KOPT-K1 (cell line): ENCODE data around the gene ATIC.

ENCODE experiments used
- H3K27ac ChIP-seq: fragments of 200-600 bp; sonication (generic); 2 replicates; pipeline ENCODE4 v1.5.1; 2016; ENCODE audit warnings: antibody characterized with exemption, mild to moderate bottlenecking, low read depth, low read length; ENCODE audit not compliant: poor library complexity, severe bottlenecking
- H3K36me3 ChIP-seq: fragments of 200-600 bp; sonication (generic); 2 replicates; pipeline ENCODE4 v1.5.1; 2017; ENCODE audit warnings: antibody characterized with exemption, mild to moderate bottlenecking, low read length, moderate library complexity; ENCODE audit not compliant: insufficient read depth
- H3K9me3 ChIP-seq: fragments of 200-600 bp; sonication (generic); 2 replicates; pipeline ENCODE4 v1.5.1; 2017; ENCODE audit warnings: antibody characterized with exemption, low read length, mild to moderate bottlenecking; ENCODE audit not compliant: insufficient read depth, poor library complexity, severe bottlenecking

ATIC gene

GRCh38 chr2:215372968-215373649, 61.2 kb downstream of the ATIC start:
- Histone ChIP-seq H3K27ac (no peak overlapping the region), H3K36me3 (peaks cover 2% of the 10 kb centered on the region; the same call in 1 of the 2 replicates)

GRCh38 chr2:215374002-215374401, 62.1 kb downstream of the ATIC start:
- no peaks in the 10 kb centered on the region for H3K36me3 ChIP-seq

More at GRCh38 chr2:215372968-215373649, 61.2 kb downstream of the ATIC start:
- no peaks in the 10 kb centered on the region for H3K9me3 ChIP-seq

DNA sequence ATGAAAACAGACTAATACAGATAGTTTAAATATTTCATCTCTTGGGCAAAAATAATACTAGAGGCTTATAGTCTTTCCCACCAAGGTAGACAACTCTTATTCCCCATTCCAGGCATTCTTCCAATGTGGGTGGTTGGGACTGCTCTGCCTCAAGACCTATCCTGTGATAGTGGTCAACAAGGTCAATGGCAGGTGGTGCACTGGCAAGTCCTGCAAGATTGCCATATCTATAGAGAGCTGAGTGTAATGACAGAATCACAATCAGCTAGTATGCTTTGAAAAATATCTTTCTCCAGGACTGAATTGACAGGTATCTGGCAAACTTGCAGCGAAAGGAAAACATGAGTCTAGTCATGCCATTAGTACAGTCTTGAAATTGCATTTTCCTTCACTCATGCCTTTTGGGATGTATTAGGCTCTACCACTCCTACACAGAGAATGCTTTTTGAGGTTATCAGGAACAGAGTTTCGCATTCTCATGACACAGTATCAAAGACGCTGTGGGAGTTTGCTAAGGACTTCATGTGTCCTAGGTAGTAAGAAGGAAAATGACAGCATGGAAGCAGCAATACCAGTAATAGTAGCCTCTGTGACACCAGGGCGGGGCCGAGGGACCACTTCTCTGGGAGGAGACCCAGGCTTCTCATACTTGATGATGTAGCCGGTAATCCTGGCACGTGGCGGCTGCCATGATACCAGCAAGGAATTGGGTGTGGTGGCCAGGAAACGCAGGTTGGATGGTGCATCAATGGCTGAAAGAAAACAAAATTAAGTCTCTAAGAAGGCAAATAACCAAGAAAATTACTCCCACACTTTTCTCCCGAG, 63.0 kb downstream of the ATIC start:
- no peaks in the 10 kb centered on the region for H3K36me3 ChIP-seq
- H3K27ac ChIP-seq = no peak overlapping the region
- H3K9me3 ChIP-seq = no peaks in the 10 kb centered on the region

More at GRCh38 chr2:215374002-215374401, 62.1 kb downstream of the ATIC start:
- Histone ChIP-seq H3K27ac (no peak overlapping the region), H3K9me3 (no peaks in the 10 kb centered on the region)

- Histone ChIP-seq H3K9me3 (no peaks in the 10 kb centered on the region), H3K36me3 (no peaks in the 10 kb centered on the region)
Observed at GRCh38 chr2:215375467-215375830, 63.6 kb downstream of the ATIC start.

GRCh38 chr2:215376103-215376780, 64.4 kb downstream of the ATIC start:
- Histone ChIP-seq H3K36me3 (no peaks in the 10 kb centered on the region), H3K9me3 (no peaks in the 10 kb centered on the region), H3K27ac (no peak overlapping the region)

More at GRCh38 chr2:215375467-215375830, 63.6 kb downstream of the ATIC start:
- H3K27ac ChIP-seq = no peak overlapping the region

DNA sequence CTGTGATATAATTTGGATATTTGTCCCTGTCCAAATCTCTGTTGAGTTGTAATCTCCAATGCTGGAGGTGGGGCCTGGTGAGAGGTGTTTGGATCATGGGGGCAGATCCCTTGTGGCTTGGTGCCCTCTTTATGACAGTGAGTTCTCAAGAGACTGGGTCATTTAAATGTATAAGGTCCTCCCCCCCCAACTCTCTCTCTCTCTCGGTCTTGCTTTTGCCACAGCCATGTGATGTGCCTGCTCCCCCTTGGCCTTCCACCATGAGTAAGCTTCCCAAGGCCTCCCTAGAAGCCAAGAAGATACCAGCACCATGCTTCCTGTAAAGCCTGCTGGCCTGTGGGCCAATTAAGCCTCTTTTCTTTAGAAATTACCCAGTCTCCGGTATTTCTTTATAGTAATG, 65.4 kb downstream of the ATIC start:
- H3K27ac ChIP-seq = no peak overlapping the region
- H3K9me3 ChIP-seq = no peaks in the 10 kb centered on the region
- H3K36me3 ChIP-seq = no peaks in the 10 kb centered on the region

DNA sequence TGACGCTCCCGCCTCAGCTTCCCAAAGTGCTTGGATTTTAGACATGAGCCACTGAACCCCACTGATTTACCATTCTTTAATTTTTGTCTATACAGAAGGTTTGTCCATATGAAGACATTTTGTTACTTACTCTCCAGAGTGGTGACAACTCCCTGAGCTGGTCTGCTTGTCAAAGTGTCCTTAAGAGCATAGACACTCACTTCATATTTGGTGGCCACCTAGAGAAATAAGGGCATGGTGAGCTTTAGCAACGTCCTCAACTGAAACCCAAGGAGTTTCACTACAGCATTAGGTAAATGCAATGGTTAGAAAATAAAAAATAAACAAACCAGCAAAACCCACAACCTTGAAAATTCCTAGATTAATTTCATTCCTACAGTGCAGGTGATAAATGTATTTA, 66.2 kb downstream of the ATIC start:
- Histone ChIP-seq H3K27ac (no peak overlapping the region), H3K9me3 (no peaks in the 10 kb centered on the region), H3K36me3 (no peaks in the 10 kb centered on the region)

DNA sequence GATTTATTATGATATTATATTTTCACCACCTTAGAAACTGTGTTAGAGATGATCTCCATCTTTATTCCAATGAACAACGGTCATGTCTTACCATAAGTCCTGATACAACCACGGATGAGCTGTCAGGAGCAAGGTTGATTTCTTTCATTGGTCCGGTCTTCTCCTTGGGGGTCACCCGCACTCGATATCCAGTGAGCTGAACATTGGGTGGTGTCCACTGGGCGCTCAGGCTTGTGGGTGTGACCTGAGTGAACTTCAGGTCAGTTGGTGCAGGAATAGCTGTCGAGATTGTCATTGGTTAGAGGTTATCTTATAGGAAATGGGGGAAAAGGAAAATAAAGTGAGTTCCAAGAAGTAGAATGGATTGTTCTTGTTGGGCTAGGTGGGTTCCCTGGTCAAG, 67.2 kb downstream of the ATIC start:
- H3K27ac ChIP-seq = no peak overlapping the region
- H3K9me3 ChIP-seq = no peaks in the 10 kb centered on the region
- no peaks in the 10 kb centered on the region for H3K36me3 ChIP-seq

DNA sequence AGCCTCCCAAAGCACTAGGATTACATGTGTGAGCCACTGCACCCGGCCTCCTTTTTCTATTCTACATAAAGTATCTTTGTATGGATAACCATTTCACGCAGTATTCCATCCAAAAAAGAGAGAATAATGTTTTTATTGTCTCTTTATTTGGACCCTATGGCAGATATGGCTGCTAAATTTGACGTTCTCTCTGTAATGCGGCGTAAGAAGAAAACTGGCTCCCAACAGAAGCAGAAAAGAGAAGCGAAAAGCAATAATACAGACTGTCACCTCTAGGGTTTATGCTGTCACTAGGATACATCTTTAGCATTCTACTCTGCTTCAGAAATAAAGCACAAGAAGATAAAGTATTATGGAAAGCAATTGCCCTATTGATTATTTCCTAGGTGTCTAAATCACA, 68.1 kb downstream of the ATIC start:
- Histone ChIP-seq H3K36me3 (no peaks in the 10 kb centered on the region), H3K27ac (no peak overlapping the region), H3K9me3 (no peaks in the 10 kb centered on the region)

- no peaks in the 10 kb centered on the region for H3K9me3 ChIP-seq
- H3K27ac ChIP-seq = no peak overlapping the region
- H3K36me3 ChIP-seq = no peaks in the 10 kb centered on the region
Observed at GRCh38 chr2:215380699-215381098, 68.8 kb downstream of the ATIC start.

DNA sequence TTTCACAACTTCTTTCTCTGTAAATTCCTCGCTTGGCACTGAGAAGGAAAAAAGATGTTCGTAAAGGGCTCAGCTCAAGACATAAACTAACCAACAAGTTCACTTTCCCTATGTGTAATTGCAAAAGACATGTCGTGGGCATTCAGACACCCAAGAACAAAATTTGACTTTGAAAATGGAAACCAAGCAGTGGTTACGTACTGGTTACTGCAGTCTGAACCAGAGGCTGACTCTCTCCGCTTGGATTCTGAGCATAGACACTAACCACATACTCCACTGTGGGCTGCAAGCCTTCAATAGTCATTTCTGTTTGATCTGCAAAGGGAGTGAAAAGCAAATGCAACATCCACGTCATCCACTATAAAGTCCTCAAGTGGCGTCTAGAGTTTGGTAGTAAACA, 70.2 kb downstream of the ATIC start:
- Histone ChIP-seq H3K9me3 (no peaks in the 10 kb centered on the region), H3K27ac (no peak overlapping the region), H3K36me3 (no peaks in the 10 kb centered on the region)

GRCh38 chr2:215382480-215382879, 70.6 kb downstream of the ATIC start:
- Histone ChIP-seq H3K27ac (no peak overlapping the region), H3K9me3 (no peaks in the 10 kb centered on the region), H3K36me3 (no peaks in the 10 kb centered on the region)

GRCh38 chr2:215383652-215384279, 71.9 kb downstream of the ATIC start:
- Histone ChIP-seq H3K36me3 (no peaks in the 10 kb centered on the region), H3K27ac (no peak overlapping the region)

GRCh38 chr2:215384710-215385109, 72.9 kb downstream of the ATIC start:
- Histone ChIP-seq H3K27ac (no peak overlapping the region), H3K9me3 (no peaks in the 10 kb centered on the region), H3K36me3 (no peaks in the 10 kb centered on the region)

More at GRCh38 chr2:215383652-215384279, 71.9 kb downstream of the ATIC start:
- H3K9me3 ChIP-seq = no peaks in the 10 kb centered on the region

DNA sequence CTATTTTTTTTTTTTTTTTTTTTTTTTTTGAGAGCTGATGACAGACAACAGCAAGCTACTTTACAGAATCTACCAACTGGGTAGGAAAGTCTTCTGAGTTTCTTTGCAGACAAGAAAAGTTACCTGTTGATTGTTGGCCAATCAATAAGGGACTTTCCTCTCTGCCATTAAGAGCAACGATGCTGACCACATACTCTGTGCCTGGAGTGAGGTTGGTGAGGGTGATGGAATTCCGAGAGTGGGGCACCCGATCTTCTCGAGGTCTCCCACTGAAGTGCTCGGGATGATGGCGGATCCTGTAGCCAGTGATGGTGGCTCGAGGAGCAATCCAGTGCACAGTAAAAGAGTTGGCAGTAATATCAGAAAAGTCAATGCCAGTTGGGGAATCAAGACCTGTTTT, 74.7 kb downstream of the ATIC start:
- Histone ChIP-seq H3K9me3 (no peaks in the 10 kb centered on the region), H3K36me3 (no peaks in the 10 kb centered on the region), H3K27ac (no peak overlapping the region)
